NCI-H1694 (cell line): ENCODE results near the gene FOXJ2.
A peak's percentile ranks its signal among the peaks of the same experiment; 100 is the strongest.
"Not testable (repeated sequence)": the region's sequence is repeated elsewhere in the genome, so short reads cannot be mapped to it uniquely, and the experiment has no call there.

Experiments used
- DNase-seq: peaks from one replicate; lab custom pipeline; 2025; lab: John Stamatoyannopoulos, UW

FOXJ2 gene

DNA sequence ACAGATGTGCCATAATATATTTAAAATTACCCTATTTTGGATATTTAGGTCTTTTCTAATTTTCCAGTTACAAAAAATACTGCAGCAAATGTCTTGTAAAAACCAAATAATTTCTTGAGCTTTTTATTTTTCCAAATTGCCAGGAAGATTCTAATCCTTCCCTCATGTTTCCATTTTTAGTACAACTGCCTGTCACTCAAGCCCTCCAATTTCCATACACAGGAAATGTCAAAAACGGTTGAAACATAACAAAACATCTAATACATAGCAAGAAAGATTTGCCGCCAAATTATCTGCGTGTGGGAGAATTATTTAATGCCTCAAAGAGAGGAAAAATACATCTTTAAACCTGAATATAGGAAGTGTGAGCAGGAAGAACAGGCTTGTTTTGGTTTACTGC is 2.3 kb upstream of the FOXJ2 start:
- DNase-seq = no peak

DNA sequence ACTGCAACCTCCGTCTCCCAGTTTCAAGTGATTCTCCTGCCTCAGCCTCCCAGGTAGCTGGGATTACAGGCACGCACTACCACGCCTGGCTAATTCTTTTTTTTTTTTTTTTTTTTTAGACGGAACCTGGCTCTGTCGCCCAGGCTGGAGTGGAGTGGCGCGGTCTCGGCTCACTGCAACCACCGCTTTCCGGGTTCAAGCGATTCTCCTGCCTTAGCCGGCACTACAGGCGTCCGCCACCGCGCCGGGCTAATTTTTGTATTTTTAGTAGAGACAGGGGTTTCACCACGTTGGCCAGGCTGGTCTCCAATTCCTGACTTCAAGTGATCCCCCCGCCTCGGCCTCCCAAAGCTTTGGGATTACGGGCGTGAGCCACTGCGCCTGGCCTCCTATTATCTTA is 1.5 kb upstream of the FOXJ2 start:
- not testable (repeated sequence) for DNase-seq

DNA sequence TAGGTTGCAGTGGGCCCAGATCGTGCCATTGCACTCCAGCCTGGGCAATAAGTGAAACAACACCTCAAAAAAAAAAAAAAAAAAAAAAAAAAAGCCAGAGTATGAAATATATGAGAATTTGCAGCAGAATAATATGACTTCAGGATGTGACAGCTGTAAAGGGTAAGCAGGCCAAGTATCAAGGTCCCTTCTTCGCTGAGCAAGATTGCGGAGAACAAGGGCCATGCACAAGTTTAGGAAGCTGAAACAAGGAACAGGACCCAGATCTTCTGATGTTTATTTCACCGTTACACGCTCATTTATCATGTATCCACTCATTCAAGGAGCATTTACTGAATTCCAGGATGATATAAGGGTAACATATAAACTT is 659 bp upstream of the FOXJ2 start:
- no peak for DNase-seq

DNA sequence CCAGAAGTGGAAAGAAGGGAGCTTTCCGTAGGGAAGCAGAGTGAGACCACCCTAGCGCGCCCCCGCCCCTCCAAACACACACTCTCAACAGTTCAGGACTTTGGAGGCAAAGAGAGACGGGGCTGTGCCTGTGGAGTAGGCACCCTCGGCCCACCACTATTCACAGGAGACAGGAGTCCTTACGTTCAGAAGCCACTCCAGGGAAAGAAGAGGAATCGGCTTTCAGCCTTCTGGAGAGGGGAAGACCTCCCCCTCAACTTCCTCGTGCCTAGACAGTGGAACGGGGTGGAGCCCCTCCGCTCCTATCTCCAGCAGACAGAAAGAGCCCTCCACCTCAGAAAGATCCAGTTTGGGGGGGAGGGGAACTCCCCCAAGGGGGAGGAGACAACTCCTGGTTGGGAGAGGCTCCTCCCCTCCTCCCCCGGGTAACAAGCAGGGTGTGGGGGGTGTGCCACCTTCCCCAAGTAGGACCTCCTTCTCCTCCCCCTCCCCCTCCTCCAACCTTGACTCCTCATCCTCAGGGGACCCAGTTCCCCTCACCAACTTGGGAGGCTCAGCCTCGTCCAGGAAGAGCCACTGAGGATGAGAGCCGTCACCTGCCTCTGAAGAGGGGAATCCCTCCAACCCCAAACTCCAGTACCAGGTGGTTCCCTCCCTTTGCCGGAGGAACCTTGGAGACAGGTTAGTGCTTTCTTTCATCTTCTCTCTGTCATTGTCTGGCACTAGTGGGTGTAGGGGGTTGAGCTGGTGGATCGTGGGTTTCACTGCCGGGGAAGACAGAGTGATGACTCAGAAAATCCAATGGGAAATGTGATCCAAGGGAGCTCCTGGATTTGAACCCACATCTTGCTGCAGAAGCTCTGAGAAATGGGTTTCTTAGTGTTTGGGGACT is 883 bp downstream of the FOXJ2 start:
- DNase-seq = no peak

DNA sequence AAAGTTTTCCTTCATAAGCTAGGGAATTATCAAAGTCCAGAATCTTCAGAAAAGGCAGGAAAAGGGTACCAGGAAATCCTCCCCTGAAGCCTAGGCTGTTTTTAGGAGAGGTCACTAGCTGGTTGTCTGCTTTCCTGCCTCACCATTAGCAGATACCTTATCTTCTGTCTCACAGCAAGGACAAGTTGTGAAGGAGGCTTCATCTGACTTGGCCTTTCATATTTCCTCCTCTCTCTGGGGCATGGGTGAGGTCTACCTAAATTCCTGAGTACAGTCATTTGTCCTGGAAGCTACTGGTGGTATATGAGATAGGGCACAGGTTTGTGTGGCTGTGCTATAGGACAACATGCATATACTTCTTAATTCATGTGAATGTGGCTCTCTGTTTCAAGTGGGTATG is 2.3 kb downstream of the FOXJ2 start:
- DNase-seq = no peak

DNA sequence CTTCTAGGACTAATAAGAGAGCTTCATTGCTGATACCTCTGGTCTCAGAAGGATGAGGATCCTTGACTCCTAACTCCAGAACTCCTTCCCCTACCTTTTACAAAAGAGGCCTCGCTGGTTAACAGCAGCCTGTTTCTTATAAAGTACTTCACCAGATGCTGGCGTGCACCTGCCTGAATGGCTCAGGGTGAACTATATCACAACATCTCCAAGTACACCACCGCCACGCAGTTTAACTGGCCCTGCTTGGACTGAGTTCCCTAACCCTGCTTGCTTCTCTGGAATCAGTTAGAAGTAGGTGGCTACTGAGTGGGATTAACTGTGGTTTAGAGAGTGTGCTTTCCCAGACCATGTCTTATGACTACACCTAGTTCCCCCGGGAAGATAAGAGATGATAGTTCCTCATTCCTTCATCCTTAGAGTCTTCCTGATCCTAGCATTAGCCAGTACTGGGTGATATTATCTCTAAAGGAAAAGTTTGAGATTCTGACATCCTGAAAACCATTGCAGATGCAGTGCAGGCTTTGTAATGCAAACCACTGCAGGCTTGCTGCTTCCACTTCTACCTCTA is 3.0 kb downstream of the FOXJ2 start:
- DNase-seq = no peak

DNA sequence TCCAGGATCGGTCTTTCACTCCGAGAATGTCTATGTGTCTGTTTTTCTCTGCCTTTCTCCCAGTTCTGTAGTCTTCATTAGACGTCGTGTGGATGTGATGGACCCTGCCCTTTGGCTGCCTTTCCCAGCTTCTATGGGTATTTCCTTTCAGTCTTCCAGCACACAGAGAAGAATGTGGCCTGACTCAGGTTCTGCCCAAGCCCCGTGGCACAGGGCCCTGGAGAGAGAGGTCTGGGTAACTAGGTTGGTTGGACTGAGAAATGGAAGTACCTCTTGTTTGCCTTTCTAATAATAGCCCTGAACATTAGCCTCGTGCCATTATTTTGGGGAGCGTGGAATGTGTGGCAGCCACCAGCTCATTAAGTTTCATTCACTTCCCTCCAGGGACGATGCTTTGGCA is 3.8 kb downstream of the FOXJ2 start:
- no peak for DNase-seq

DNA sequence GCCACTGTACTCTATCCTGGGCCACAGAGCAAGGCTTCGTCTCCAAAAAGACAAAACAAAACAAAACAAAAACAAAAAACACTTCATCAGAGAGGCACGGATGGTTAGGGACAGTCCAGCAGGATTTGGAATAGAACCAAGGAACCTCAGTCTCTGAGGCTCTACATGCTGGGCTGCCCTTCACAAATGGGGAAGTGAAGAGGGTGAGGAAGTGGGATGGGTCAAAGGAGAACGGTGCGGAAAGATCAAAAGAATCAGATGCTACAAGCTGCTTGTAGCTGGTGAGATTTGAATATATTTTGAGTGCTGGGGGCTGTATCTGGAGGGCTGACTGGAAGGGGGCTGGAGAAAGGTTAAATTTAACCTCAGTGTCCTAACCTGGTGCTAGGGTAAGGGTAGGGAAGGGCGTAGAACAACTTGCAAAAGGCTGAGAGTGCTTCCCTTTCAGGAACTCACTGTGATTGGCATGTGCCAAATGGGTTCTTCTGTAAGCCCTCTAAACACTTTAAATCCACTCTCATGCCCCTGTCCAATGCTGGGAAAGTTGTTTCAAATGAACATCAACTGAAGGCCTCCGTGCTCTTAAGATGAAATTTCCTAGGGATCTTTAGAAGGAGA is 4.6 kb downstream of the FOXJ2 start:
- DNase-seq = no peak

DNA sequence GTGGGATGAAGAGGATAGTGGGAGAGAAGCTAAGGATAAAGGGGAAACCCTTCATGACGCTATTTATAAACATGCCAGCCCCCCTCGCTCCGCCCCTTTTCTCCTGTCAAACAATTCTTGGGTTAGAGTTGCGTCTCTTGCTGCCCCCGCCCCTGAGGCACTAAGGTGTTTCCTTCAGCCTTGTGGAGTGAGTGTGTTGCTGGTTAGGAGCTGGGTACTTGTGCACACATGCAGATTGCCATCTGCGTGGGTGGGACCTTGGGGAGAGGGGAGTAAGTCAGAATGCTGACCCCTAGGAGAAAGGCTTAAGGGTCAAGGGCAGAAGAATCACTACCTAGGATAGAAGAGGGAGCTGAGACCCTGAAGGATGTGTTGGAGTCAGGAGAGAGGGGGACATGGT is 5.4 kb downstream of the FOXJ2 start:
- DNase-seq = no peak

DNA sequence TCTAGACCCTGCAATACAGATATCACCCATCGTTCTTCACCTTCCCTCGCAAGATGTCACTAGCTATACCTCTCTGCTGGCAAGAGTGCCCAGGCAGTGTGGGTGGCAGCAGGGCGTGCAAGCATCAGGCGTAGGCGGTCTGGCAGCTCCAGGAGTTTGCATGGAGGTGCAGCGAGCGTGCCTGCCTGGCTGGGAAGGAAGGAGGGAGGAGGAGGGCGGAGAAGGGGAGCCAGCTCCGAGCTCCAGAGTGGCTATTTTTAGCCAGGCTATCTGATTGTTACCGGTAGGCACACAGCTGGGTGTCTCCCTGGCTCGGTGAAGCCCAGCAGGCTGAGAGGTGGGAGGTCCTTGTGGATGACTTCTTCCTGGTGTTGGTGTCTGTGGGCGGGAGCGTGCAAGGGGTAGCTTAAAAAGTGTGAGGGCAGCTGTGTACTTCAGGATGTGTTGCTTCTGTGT is 6.2 kb downstream of the FOXJ2 start:
- DNase-seq = peak; percentile 37

DNA sequence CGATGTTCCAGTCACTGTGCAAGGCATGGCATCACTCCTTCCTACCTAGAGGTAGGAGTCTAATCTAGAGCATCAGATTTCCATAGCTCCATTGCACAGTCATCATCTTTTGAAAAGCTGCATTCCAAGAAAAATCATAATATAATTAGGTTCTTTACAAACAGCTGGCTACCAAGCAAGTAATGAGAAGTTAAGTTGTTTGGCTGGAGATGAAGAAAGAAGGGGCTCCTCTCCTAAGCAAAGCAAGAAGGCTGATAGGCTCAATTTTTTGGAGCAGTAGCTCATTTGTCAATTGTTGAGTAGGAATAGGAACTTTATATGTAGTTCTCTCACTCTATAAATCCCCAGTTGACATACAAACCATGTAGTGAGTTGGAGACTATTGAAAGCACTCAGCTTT is 8.3 kb downstream of the FOXJ2 start:
- no peak for DNase-seq

DNA sequence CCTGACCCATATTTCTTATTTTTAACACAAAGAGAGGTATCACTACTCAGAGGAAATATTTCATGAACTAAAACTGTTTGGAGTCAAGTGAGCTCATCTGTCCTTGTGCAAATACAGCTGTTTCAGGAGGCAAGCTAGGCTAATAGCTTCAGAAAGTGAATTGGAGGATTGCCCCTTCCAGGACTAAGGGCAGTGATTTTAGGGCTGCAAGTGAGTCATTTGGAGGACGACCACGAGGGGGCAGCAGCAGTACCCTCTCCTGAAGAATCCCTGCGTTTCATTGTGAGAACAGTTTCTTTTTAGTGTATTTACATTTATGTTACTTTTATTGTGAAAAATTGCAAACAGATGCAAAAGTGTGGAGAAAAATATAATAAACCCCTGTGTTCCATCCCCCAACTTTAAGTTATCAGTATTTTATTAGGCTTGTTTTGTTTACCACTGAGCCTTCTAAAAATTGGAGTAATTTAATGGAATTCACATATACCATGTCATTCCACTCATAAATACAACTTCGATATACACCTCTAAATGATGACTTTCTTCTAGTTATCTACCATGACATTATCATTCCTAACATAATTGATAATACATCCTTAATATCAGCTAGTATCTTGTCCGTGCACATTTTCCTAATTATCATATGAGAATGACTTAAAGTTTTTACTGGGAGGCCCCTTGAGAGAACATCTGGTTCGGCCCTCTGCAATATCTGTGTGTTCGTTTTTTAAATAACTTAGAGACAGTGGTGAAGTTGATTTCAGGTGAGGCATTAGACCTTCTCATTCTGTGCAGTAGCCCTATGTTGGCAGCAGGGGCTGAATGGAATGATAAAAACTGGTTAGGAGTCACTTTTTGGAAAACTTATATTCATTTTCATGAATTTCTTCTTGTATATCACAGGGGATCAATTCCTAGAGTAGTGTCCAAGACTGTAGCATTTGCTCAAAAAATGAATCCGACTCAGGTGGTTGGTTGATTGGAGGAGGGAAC is 13.7 kb downstream of the FOXJ2 start:
- peak; percentile 86 for DNase-seq

DNA sequence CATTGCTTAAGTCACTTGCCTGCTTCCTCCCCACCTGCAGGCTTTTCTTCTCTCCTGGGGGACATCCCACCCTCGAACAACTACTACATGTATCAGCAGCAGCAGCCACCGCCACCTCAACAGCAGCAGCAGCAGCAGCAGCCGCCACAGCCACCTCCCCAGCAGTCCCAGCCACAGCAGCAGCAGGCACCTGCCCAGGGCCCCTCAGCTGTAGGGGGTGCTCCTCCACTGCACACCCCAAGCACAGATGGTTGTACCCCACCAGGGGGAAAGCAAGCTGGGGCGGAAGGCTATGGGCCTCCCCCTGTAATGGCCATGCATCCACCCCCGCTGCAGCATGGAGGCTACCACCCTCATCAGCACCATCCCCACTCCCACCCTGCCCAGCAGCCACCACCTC is 15.3 kb downstream of the FOXJ2 start:
- no peak for DNase-seq

DNA sequence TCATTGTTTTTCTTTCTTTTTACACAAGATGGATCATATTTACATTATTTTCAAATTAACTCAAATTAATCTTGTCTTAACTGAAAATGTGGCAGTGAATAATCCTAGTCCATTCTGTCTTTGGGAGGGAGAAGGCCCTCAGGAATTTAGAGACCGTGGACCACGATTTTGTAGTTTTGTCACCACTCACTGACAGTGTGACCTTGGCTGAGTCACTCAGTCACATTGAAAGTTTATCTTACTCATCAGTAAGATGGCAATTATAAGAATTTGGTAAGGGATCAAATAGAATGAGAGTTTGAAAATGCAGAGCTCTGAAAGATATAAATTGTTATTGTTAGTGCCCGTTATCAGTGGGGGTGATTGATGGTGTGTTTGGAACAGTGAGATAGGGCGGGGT is 16.4 kb downstream of the FOXJ2 start:
- no peak for DNase-seq

DNA sequence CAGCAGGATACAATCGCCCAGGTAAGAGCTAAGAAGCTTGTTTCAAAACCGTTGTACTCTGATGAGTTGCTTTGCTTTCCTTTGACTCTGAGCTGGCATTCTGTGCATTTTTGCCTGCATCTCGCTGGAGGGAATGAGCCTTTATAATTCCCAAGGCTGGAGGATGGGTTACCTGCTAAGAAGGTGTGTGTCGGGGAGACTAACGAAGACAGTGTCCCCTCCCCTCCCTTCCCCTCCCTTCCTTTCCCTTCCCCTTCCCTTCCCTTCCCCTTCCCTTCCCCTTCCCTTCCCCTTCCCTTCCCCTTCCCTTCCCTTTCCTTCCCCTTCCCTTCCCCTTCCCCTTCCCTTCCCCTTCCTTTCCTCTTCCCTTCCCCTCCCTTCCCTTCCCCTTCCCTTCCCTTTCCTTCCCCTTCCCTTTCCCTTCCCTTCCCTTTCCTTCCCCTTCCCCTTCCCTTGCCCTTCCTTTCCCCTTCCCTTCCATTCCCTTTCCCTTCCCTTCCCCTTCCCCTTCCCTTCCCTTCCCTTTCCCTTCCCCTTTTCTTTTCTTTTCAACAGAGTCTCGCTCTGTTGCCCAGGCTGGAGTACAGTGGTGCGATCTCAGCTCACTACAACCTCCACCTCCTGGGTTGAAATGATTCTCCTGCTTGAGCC is 18.2 kb downstream of the FOXJ2 start:
- DNase-seq = no peak

DNA sequence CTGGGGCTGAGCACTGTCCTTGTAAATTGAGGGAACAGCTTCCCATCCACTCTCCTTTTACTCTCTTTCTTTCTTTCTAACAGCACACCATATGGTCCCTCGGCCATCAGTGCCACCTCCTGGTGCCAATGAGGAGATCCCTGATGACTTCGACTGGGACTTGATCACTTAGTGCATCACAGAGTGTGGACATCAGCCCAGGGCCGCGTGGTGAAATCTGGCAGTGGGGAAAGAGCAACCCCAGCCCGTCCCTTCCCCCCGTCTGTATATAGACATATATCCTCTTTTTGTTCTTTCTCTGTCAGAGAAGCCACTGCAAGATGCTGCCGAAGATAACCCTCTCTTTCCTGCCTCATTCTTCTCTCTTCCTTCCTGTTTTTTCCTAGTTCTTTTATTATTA is 20.2 kb downstream of the FOXJ2 start:
- no peak for DNase-seq

DNA sequence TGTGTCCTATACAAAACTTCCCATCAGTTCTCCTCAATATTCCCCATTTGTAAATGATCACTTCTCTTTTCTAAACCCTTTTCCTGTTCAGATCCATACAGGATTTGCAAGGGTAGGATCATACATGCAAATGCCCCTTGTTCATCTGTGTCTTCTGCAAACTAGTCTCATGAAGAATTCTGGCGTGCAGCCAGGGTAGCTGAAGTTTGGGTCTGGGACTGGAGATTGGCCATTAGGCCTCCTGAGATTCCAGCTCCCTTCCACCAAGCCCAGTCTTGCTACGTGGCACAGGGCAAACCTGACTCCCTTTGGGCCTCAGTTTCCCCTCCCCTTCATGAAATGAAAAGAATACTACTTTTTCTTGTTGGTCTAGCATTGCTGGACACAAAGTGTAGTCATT is 22.3 kb downstream of the FOXJ2 start:
- DNase-seq = no peak

DNA sequence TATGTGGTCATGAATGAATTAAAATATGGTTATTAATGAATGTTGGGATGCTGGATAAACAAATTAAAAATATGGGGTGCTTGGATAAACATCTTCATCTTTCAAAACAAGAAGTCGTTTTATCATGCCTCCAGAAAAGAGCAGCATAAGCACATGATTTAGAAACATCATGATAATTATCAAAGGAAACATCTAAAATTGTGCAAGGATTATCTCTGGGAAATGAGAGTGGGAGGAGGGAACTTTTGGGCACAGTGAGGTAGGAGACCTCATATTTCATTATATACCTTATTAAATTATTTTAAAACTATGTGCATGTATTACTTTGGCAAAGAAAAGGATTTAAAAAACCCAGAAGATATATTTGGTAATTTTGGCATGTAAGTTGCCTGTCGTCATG is 24.8 kb downstream of the FOXJ2 start:
- no peak for DNase-seq

DNA sequence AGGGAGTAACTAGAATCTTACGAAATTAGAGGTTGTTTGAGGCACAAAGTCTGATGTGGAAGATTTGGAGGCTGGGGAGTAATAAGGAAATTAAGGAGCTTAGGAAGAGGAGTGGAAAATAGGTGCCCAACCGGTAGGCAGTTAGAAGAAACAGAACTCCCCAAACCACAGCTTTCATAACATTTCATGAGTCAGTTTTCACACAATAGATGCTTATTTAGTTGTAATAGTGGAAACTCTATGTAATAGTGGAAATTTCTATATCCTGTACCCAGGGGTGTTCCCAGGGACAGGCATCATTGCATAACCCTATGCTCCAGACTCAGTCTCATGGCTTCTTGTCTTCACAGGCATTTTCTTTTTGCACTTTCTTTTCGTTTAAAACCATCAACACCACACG is 25.3 kb downstream of the FOXJ2 start:
- no peak for DNase-seq

DNA sequence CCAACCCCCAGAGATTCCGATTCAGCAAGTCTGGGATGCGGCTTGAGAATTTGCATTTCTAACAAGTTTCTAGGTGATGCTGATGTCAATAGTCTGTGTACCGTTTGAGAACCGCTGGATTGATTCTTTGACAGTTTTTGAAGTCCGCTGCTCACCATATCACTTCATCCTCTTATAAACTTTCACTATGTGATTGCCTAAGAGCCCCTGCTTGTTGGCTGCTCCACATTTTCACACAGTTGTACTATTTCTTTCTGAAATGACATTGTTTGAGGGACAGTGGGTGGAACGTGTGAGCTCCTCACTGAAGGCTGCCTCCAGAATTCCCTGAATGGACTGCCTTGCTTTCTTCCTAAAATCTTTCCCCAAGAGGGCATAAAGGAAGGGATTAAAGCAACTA is 26.0 kb downstream of the FOXJ2 start:
- no peak for DNase-seq

DNA sequence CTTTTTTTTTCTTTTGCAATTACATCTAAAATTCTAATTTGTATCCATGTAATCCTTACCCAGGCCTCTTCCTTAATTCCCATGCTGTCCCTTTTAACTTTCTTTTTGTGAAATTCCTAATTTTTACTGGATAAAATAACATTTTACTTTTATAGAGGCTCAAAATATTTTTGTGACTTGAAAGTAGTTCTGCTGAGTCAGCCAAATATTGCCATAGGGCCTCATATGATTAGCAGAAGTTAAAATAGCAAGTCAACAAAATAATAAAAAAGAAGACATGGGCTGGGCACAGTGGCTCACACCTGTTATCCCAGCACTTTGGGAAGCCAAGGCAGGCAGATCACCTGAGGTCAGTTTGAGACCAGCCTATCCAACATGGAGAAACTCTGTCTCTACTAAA is 31.6 kb downstream of the FOXJ2 start:
- DNase-seq = no peak
